PC-3 (cell line): ENCODE results near the gene ANKRD66. TPM values are rescaled to one million over a fixed set of nuclear protein-coding genes. Genes with fewer than 3 reads are reported as not detected.

Experiments used
- ATAC-seq: fragments of 200-7000 bp; cut with Tn5 transposase; 2 replicates; pipeline ENCODE4 v1.9.1; 2020; ENCODE audit warnings: mild to moderate bottlenecking, moderate library complexity
- BruUV-seq: library from RNA; stranded (reverse); fragments of 400-500 nt; replicated peaks from 2 replicates; lab custom pipeline; 2021; lab: Mats Ljungman, UMichigan
- CTCF ChIA-PET: fragments of 300-600 bp; sonication (Branson Sonifier 250); formaldehyde crosslinking; loops from one replicate; lab custom pipeline; 2022; ENCODE audit warnings: antibody characterized with exemption; lab: Charles Lee
- POLR2A ChIA-PET: fragments of 300-600 bp; sonication (Branson Sonifier 250); formaldehyde crosslinking; loops from one replicate; lab custom pipeline; 2022; ENCODE audit warnings: antibody characterized with exemption; ENCODE audit not compliant: unreplicated experiment; lab: Charles Lee
- DNase-seq: peaks from one replicate; pipeline ENCODE4 v3.0.0-alpha.2; 2015
- H2AFZ ChIP-seq: fragments of 300-600 bp; sonication (generic); 2 replicates; pipeline ENCODE4 v1.6.0; 2016; ENCODE audit warnings: antibody characterized with exemption, low read length
- H3F3A ChIP-seq: fragments of 300-600 bp; sonication (generic); one replicate; pipeline ENCODE4 v1.6.0; 2017; ENCODE audit warnings: antibody characterized with exemption, low read length, control low read depth, mild to moderate bottlenecking; ENCODE audit not compliant: unreplicated experiment
- H3K27ac ChIP-seq: fragments of 300-600 bp; sonication (generic); 2 replicates; pipeline ENCODE4 v1.5.1; 2016; ENCODE audit warnings: mild to moderate bottlenecking, low read length
- H3K27me3 ChIP-seq: fragments of 300-600 bp; sonication (generic); 2 replicates; pipeline ENCODE4 v1.6.1; 2016; ENCODE audit warnings: low read length, mixed read lengths
- H3K36me3 ChIP-seq: fragments of 300-600 bp; sonication (generic); 2 replicates; pipeline ENCODE4 v1.6.1; 2016; ENCODE audit warnings: low read depth, mixed run types, low read length, mixed read lengths
- H3K4me1 ChIP-seq: fragments of 300-600 bp; sonication (generic); 2 replicates; pipeline ENCODE4 v1.5.1; 2016; ENCODE audit warnings: low read length; ENCODE audit not compliant: insufficient read depth
- H3K4me2 ChIP-seq: fragments of 300-600 bp; sonication (generic); 2 replicates; pipeline ENCODE4 v1.6.0; 2016; ENCODE audit warnings: low read length
- H3K4me3 ChIP-seq: fragments of 300-600 bp; sonication (generic); 2 replicates; pipeline ENCODE4 v1.5.1; 2016; ENCODE audit warnings: mild to moderate bottlenecking, low read length, mixed read lengths
- H3K79me2 ChIP-seq: fragments of 300-600 bp; sonication (generic); 2 replicates; pipeline ENCODE4 v1.6.1; 2017; ENCODE audit warnings: low read length, mixed read lengths
- H3K9ac ChIP-seq: fragments of 300-600 bp; sonication (generic); 2 replicates; pipeline ENCODE4 v1.6.0; 2016; ENCODE audit warnings: mild to moderate bottlenecking, low read length
- H3K9me2 ChIP-seq: fragments of 300-600 bp; sonication (generic); replicated peaks from 2 replicates; pipeline ENCODE4 v1.6.1; 2016; ENCODE audit warnings: mixed run types, low read length, mixed read lengths
- H3K9me3 ChIP-seq: fragments of 300-600 bp; sonication (generic); 2 replicates; pipeline ENCODE4 v1.6.1; 2016; ENCODE audit warnings: low read length, mixed read lengths
- H4K20me1 ChIP-seq: fragments of 300-600 bp; sonication (generic); 2 replicates; pipeline ENCODE4 v1.6.1; 2016; ENCODE audit warnings: low read length, mixed read lengths
- CTCF ChIP-seq: fragments of 300-600 bp; sonication (generic); conservative IDR thresholded peaks from 2 replicates; pipeline ENCODE4 v1.5.1; 2017; ENCODE audit warnings: antibody characterized with exemption, low read depth, mild to moderate bottlenecking, low read length
- EZH2 ChIP-seq: fragments of 300-600 bp; sonication (generic); IDR thresholded peaks from one replicate; pipeline ENCODE4 v1.6.1; 2017; ENCODE audit warnings: antibody characterized with exemption, mild to moderate bottlenecking, low read length; ENCODE audit not compliant: unreplicated experiment
- EZH2phosphoT487 ChIP-seq: fragments of 300-600 bp; sonication (generic); IDR thresholded peaks from 2 replicates; pipeline ENCODE4 v1.6.1; 2018; ENCODE audit warnings: mild to moderate bottlenecking, antibody characterized with exemption, low read length, borderline replicate concordance
- intact Hi-C: fragments of 100-400 bp; cut with micrococcal nuclease; formaldehyde crosslinking; loops from 2 replicates; pipeline ENCODE4 v1.9.0; 2023
- total RNA-seq: library from RNA; depleted of rRNA; stranded (reverse); fragments of >200 nt; gene quantifications from 2 replicates; pipeline ENCODE4 v1.2.3, GENCODE V29; 2014

Gene ANKRD66
- total RNA-seq, 1 experiment from 2014 or later = not detected

GRCh38 chr6:46790355-46790874, 43.7 kb downstream of the ANKRD66 start:
- POLR2A ChIA-PET = no interaction called here
- no peak overlapping the region for H3K27ac ChIP-seq
- TF ChIP-seq EZH2phosphoT487 (no peak), EZH2 (no peak), CTCF (no peak)

GRCh38 chr6:46792635-46793034, 45.9 kb downstream of the ANKRD66 start:
- POLR2A ChIA-PET = no interaction called here
- no peak for TF ChIP-seq CTCF
- no peak for TF ChIP-seq EZH2phosphoT487
- no peak for TF ChIP-seq EZH2
- H3K9me2 ChIP-seq = no peaks in the 10 kb centered on the region
- no peak overlapping the region for H3K9ac ChIP-seq
- no peaks in the 10 kb centered on the region for H3F3A ChIP-seq
- no peaks in the 10 kb centered on the region for H3K79me2 ChIP-seq
- no peaks in the 10 kb centered on the region for H3K27me3 ChIP-seq
- no peak overlapping the region for H3K4me3 ChIP-seq
- H3K36me3 ChIP-seq = no peaks in the 10 kb centered on the region
- no peaks in the 10 kb centered on the region for H3K4me1 ChIP-seq
- H4K20me1 ChIP-seq = no peaks in the 10 kb centered on the region
- no peaks in the 10 kb centered on the region for H3K9me3 ChIP-seq
- ATAC-seq = no peak
- intact Hi-C loops = no loop called here
- H3K4me2 ChIP-seq = no peak overlapping the region
- BruUV-seq = no TSS peak
- no peak for DNase-seq
- H3K27ac ChIP-seq = no peak overlapping the region
- CTCF ChIA-PET = no interaction called here
- H2AFZ ChIP-seq = no peak overlapping the region

More at GRCh38 chr6:46790355-46790874, 43.7 kb downstream of the ANKRD66 start:
- Histone ChIP-seq H3K79me2 (no peaks in the 10 kb centered on the region), H3F3A (no peaks in the 10 kb centered on the region), H3K9me3 (no peaks in the 10 kb centered on the region), H2AFZ (no peak overlapping the region), H3K36me3 (no peaks in the 10 kb centered on the region), H3K4me1 (no peaks in the 10 kb centered on the region), H3K9ac (no peak overlapping the region), H3K9me2 (no peaks in the 10 kb centered on the region), H3K27me3 (no peaks in the 10 kb centered on the region), H4K20me1 (no peaks in the 10 kb centered on the region), H3K4me2 (no peak overlapping the region), H3K4me3 (no peak overlapping the region)
- intact Hi-C loops = no loop called here
- CTCF ChIA-PET = no interaction called here
- no peak for ATAC-seq
- DNase-seq = no peak
- BruUV-seq = no TSS peak

- no TSS peak for BruUV-seq
- Histone ChIP-seq H3K9me3 (no peaks in the 10 kb centered on the region), H3K9me2 (no peaks in the 10 kb centered on the region), H4K20me1 (no peaks in the 10 kb centered on the region), H3K4me3 (no peak within 1 kb of the TSS), H3K36me3 (no peaks in the 10 kb centered on the region), H3F3A (no peaks in the 10 kb centered on the region), H3K79me2 (no peaks in the 10 kb centered on the region), H3K27me3 (no peaks in the 10 kb centered on the region), H3K27ac (no peak within 1 kb of the TSS), H3K4me2 (no peak within 1 kb of the TSS), H3K9ac (no peak within 1 kb of the TSS), H2AFZ (no peak within 1 kb of the TSS), H3K4me1 (no peaks in the 10 kb centered on the region)
- POLR2A ChIA-PET = interaction anchor here (0.7 kb wide), 1 partner anchor 58 kb away, joined by 3 read pairs; the partner anchor contains the start of gene PLA2G7
- ATAC-seq = no peak
- intact Hi-C loops = no loop called here
- CTCF ChIA-PET = no interaction called here
- TF ChIP-seq EZH2phosphoT487 = no peak
- no peak for TF ChIP-seq EZH2
- no peak for TF ChIP-seq CTCF
- DNase-seq = no peak
Observed at GRCh38 chr6:46793138-46793537, 46.4 kb downstream of the ANKRD66 start, which contains the start of gene MEP1A. Gene MEP1A (plus strand): TSS chr6:46793389. CDS start chr6:46793399, 10 bp downstream.
